Activated CD8-positive, alpha-beta T cell treated with anti-CD3 and anti-CD28 coated beads for 36 hours (primary cell): ENCODE results near the gene MRPL33. TPM values are rescaled to one million over a fixed set of nuclear protein-coding genes. Genes with fewer than 3 reads are reported as not detected.
A peak's percentile ranks its signal among the peaks of the same experiment; 100 is the strongest.

Source experiments
- ATAC-seq: fragments of 200-7000 bp; cut with Tn5 transposase; one replicate; pipeline ENCODE4 v1.10.0; 2021; ENCODE audit warnings: mild to moderate bottlenecking, moderate library complexity
- CTCF ChIA-PET: fragments of 350-600 bp; sonication (Branson Sonifier 250); formaldehyde crosslinking; loops from one replicate; lab custom pipeline; 2021; ENCODE audit warnings: antibody characterized with exemption; lab: Charles Lee
- POLR2A ChIA-PET: fragments of 350-600 bp; sonication (Branson Sonifier 250); formaldehyde crosslinking; loops from one replicate; lab custom pipeline; 2021; ENCODE audit warnings: antibody characterized with exemption; lab: Charles Lee
- DNase-seq: peaks from one replicate; pipeline ENCODE4 v3.0.0-alpha.2; 2020
- H3K27ac Mint-ChIP-seq: one replicate; pipeline ENCODE4 v1.8.0; 2021; ENCODE audit warnings: mild to moderate bottlenecking, mixed read lengths
- H3K27me3 Mint-ChIP-seq: one replicate; pipeline ENCODE4 v1.8.0; 2021; ENCODE audit warnings: mixed read lengths
- H3K36me3 Mint-ChIP-seq: one replicate; pipeline ENCODE4 v1.8.0; 2021; ENCODE audit warnings: low read depth, mixed read lengths
- H3K4me1 Mint-ChIP-seq: one replicate; pipeline ENCODE4 v1.8.0; 2021; ENCODE audit warnings: low read depth, mixed read lengths
- H3K4me3 Mint-ChIP-seq: one replicate; pipeline ENCODE4 v1.8.0; 2021; ENCODE audit warnings: mild to moderate bottlenecking, moderate library complexity, mixed read lengths
- H3K9me3 Mint-ChIP-seq: one replicate; pipeline ENCODE4 v1.8.0; 2021; ENCODE audit warnings: mixed read lengths
- CTCF ChIP-seq: fragments of 200-600 bp; IDR thresholded peaks from one replicate; pipeline ENCODE4 v1.8.0; 2022; ENCODE audit warnings: antibody characterized with exemption, mild to moderate bottlenecking
- intact Hi-C: fragments of 100-400 bp; cut with micrococcal nuclease; formaldehyde crosslinking; loops from one replicate; pipeline ENCODE4 v1.10.0; 2022
- total RNA-seq, 2 experiments: library from RNA; stranded (reverse); gene quantifications; one replicate each; pipeline ENCODE4 v1.2.3, GENCODE V29; 2021

MRPL33 gene
- total RNA-seq, 2 experiments from 2014 or later: 54.6 to 59.2 TPM

- intact Hi-C loops: no loop called here
- H3K4me3 Mint-ChIP-seq: peak overlapping the region; percentile 57
- peak; percentile 94 for ATAC-seq
Measured at GRCh38 chr2:27735263-27735904, 36.1 kb upstream of the MRPL33 start.

GRCh38 chr2:27736031-27736889, 35.3 kb upstream of the MRPL33 start:
- intact Hi-C loops: no loop called here
- peaks cover 14% of the 10 kb centered on the region for H3K4me1 Mint-ChIP-seq
- no peak for TF ChIP-seq CTCF
- CTCF ChIA-PET: interaction anchor here (0.9 to 2.0 kb wide), 6 partner anchors 13 to 54 kb away, joined by 3 to 11 read pairs (median 6); no protein-coding TSS in a partner anchor
- no peaks in the 10 kb centered on the region for H3K27me3 Mint-ChIP-seq
- POLR2A ChIA-PET: interaction anchor here (0.6 to 1.3 kb wide), 3 partner anchors 9 to 17 kb away, joined by 3 to 6 read pairs (median 4); no protein-coding TSS in a partner anchor
- peak overlapping the region; percentile 50 for H3K4me3 Mint-ChIP-seq
- DNase-seq: no peak
- H3K27ac Mint-ChIP-seq: peak overlapping the region; percentile 66
- peak; percentile 14 for ATAC-seq
- H3K36me3 Mint-ChIP-seq: peaks cover 4% of the 10 kb centered on the region
- H3K9me3 Mint-ChIP-seq: peaks cover 4% of the 10 kb centered on the region

More at GRCh38 chr2:27735263-27735904, 36.1 kb upstream of the MRPL33 start:
- POLR2A ChIA-PET: interaction anchor here (1.3 kb wide), 1 partner anchor 10 kb away, joined by 6 read pairs; no protein-coding TSS in a partner anchor
- Mint-ChIP-seq H3K4me1 (peaks cover 14% of the 10 kb centered on the region), H3K27ac (peak overlapping the region; percentile 78), H3K36me3 (peaks cover 4% of the 10 kb centered on the region), H3K27me3 (no peaks in the 10 kb centered on the region), H3K9me3 (peaks cover 4% of the 10 kb centered on the region)
- DNase-seq: peak; percentile 82
- CTCF ChIA-PET: interaction anchor here (2.0 kb wide), 3 partner anchors 12 to 31 kb away, joined by 5 to 11 read pairs (median 8); no protein-coding TSS in a partner anchor
- TF ChIP-seq CTCF: no peak

GRCh38 chr2:27736890-27737204, 34.7 kb upstream of the MRPL33 start:
- CTCF ChIA-PET: interaction anchor here (0.9 to 2.0 kb wide), 7 partner anchors 13 to 54 kb away, joined by 3 to 11 read pairs (median 5); no protein-coding TSS in a partner anchor
- intact Hi-C loops: no loop called here
- no peak for ATAC-seq
- DNase-seq: no peak
- H3K9me3 Mint-ChIP-seq: peaks cover 4% of the 10 kb centered on the region
- H3K27me3 Mint-ChIP-seq: no peaks in the 10 kb centered on the region
- TF ChIP-seq CTCF: no peak
- H3K4me1 Mint-ChIP-seq: peaks cover 14% of the 10 kb centered on the region
- no peak overlapping the region for H3K27ac Mint-ChIP-seq
- peaks cover 4% of the 10 kb centered on the region for H3K36me3 Mint-ChIP-seq
- POLR2A ChIA-PET: interaction anchor here (1.1 to 1.3 kb wide), 2 partner anchors 8 to 17 kb away, joined by 4 to 6 read pairs; no protein-coding TSS in a partner anchor
- no peak overlapping the region for H3K4me3 Mint-ChIP-seq

GRCh38 chr2:27737676-27738348, 33.7 kb upstream of the MRPL33 start:
- no peak overlapping the region for H3K4me3 Mint-ChIP-seq
- ChIA-PET POLR2A (interaction anchor here (1.1 kb wide), 1 partner anchor 18 kb away, joined by 4 read pairs; no protein-coding TSS in a partner anchor), CTCF (interaction anchor here (1.1 to 2.0 kb wide), 3 partner anchors 15 to 34 kb away, joined by 3 to 5 read pairs (median 3); no protein-coding TSS in a partner anchor)
- H3K27ac Mint-ChIP-seq: no peak overlapping the region
- H3K4me1 Mint-ChIP-seq: peaks cover 14% of the 10 kb centered on the region
- no peak for TF ChIP-seq CTCF
- no peaks in the 10 kb centered on the region for H3K27me3 Mint-ChIP-seq
- H3K9me3 Mint-ChIP-seq: peaks cover 4% of the 10 kb centered on the region
- intact Hi-C loops: no loop called here
- peaks cover 4% of the 10 kb centered on the region for H3K36me3 Mint-ChIP-seq
- DNase-seq (no peak), ATAC-seq (no peak)
